Choroid plexus epithelial cell (primary cell): ENCODE data around the gene PET100.

ENCODE experiments used
- DNase-seq: peaks from one replicate; pipeline ENCODE4 v3.0.0-alpha.2; 2010; ENCODE audit warnings: low read depth
- H3K4me3 ChIP-seq: 2 replicates; pipeline ENCODE4 v1.5.1; 2011; ENCODE audit warnings: low read depth, mild to moderate bottlenecking, control low read depth, low read length, moderate library complexity
- TF ChIP-seq, protein P1 (sequence below): conservative IDR thresholded peaks from 2 replicates; pipeline ENCODE4 v1.5.1; 2011; ENCODE audit warnings: low read depth, mild to moderate bottlenecking, control low read depth, inconsistent platforms, low read length, moderate library complexity

PET100 gene

DNA sequence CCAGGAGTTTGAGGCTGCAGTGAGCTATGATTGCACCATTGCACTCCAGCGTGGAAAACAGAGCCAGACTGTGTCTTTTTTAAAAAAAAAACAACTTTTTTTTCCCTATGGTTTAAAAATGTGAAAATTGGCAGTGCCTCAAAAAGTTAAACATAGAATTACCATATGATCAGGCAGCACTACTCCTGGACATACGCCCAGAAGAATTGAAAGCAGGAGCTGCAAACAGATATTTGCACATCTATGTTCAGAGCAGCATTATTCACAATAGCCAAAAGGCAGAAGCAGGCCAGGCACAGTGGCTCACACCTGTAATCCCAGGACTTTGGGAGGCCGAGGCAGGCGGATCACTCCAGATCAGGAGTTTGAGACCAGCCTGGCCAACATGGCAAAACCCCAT, 35.5 kb downstream of the PET100 start:
- TF ChIP-seq, protein P1, sequence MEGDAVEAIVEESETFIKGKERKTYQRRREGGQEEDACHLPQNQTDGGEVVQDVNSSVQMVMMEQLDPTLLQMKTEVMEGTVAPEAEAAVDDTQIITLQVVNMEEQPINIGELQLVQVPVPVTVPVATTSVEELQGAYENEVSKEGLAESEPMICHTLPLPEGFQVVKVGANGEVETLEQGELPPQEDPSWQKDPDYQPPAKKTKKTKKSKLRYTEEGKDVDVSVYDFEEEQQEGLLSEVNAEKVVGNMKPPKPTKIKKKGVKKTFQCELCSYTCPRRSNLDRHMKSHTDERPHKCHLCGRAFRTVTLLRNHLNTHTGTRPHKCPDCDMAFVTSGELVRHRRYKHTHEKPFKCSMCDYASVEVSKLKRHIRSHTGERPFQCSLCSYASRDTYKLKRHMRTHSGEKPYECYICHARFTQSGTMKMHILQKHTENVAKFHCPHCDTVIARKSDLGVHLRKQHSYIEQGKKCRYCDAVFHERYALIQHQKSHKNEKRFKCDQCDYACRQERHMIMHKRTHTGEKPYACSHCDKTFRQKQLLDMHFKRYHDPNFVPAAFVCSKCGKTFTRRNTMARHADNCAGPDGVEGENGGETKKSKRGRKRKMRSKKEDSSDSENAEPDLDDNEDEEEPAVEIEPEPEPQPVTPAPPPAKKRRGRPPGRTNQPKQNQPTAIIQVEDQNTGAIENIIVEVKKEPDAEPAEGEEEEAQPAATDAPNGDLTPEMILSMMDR = no peak
- peak; percentile 91 for DNase-seq
- H3K4me3 ChIP-seq = no peak overlapping the region

DNA sequence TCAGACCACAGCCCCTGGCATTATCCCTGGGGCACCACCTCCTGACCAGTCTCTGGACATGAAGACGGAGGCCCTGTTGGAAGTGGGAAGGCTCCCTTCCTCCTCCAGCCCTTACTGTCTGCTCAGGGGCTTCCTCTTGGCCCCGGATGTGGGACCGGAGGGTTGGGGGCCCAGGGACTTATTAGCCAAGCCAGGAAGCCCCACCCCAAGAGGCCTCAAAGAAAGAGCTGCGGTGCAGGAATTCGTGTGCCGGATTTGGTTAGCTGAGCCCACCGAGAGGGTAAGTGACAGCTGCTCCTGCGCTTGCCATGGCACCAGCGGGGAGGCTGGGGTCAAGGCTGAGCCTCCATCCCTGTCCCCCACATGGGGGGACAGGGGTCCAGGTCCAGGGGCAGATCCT, 39.2 kb downstream of the PET100 start, which contains the start of gene RETN:
RETN (plus strand) TSS at position 208 of the 400 bp plus-strand sequence. CDS start 278 bp downstream, outside the sequence.
- DNase-seq = no peak
- TF ChIP-seq, protein P1 = no peak
- H3K4me3 ChIP-seq = no peak within 1 kb of the TSS

GRCh38 chr19:7669641-7670040, 40.0 kb downstream of the PET100 start:
- H3K4me3 ChIP-seq = no peak overlapping the region
- DNase-seq = no peak
- TF ChIP-seq, protein P1 = no peak

DNA sequence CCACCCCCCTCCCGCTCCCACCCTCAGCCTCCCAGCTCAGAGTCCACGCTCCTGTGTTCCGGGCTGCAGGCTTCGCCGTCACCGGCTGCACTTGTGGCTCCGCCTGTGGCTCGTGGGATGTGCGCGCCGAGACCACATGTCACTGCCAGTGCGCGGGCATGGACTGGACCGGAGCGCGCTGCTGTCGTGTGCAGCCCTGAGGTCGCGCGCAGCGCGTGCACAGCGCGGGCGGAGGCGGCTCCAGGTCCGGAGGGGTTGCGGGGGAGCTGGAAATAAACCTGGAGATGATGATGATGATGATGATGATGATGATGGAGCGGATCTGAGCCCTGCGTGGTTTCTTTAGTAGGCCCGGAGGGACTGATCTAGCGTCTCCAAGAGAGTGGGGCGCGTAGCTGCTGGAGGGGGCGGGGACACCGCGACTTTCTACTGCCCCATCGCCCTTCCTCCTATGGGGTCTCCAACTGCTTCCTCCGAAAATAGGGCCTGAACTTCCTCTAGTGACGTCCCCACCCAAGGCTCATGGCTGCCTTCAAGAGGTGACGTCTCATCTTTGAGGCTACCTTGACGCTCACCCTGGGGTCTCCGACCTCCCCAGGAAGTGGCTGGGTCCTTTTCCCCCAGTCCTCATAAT, 40.7 kb downstream of the PET100 start:
- no peak for DNase-seq
- TF ChIP-seq, protein P1 = no peak
- no peak overlapping the region for H3K4me3 ChIP-seq

- TF ChIP-seq, protein P1 = no peak
- no peak for DNase-seq
- no peak overlapping the region for H3K4me3 ChIP-seq
Measured at GRCh38 chr19:7670790-7671189, 41.2 kb downstream of the PET100 start.

DNA sequence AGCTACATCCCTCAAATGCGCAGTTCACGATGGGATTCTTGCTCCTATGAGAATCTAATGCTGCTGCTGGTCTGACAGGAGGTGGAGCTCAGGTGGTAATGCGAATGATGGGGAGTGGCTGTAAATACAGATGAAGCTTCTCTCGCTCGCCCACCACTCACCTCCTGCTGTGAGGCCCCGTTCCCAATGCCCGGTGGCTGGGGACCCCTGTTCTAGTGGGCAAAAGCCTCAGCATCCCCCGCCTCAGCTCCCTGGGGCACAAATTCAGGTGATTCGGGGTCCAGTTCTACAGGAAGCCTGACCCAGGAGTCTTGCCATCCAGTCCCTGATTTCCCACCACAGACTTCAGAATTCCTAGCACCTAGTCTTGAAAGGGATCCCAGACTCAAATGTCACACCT, 42.9 kb downstream of the PET100 start:
- no peak overlapping the region for H3K4me3 ChIP-seq
- TF ChIP-seq, protein P1 = no peak
- DNase-seq = no peak
